ENCODE results near the gene RDX. TPM values are rescaled to one million over a fixed set of nuclear protein-coding genes. Genes with fewer than 3 reads are reported as not detected.

Gene RDX
- total and polyA plus RNA-seq, 2 of the 8 experiments (the other 6 are each of a cell fraction or from before 2014, with no cell fraction given), result 27.4 to 100 TPM

- Histone ChIP-seq H3K27me3 (replicated peaks in 1 of 4; ENCODE audit: control insufficient read depth in 3 of 4, extremely low read depth in 1 of 4, insufficient read depth in 3 of 4, low read length in 3 of 4) (no peaks in the 10 kb centered on the region), H3K4ac (replicated peaks; ENCODE audit: insufficient read length, low read depth, low read length) (no peak overlapping the region), H2BK12ac (ENCODE audit: low read depth, low read length) (no peak overlapping the region), H4K5ac (ENCODE audit: insufficient read length, low read depth, low read length) (no peak overlapping the region), H2BK20ac (ENCODE audit: low read length) (no peak overlapping the region), H2BK120ac (replicated peaks; ENCODE audit: low read depth, low read length) (no peak overlapping the region), H2AK5ac (ENCODE audit: low read depth, low read length) (no peak overlapping the region), H3K27ac (ENCODE audit: low read depth, low read length) (no peak overlapping the region), H3K56ac (replicated peaks; ENCODE audit: insufficient read length, low read depth, low read length) (no peak overlapping the region), H3K18ac (ENCODE audit: extremely low read depth, low read length) (no peak overlapping the region), H2AFZ (ENCODE audit: low read length) (no peak overlapping the region), H4K8ac (ENCODE audit: extremely low read depth, insufficient read depth, low read length) (no peak overlapping the region), H2BK15ac (ENCODE audit: low read length) (no peak overlapping the region), H3K36me3 (ENCODE audit: control insufficient read depth in 2 of 4, insufficient read depth in 4 of 4, low read length in 3 of 4) (no peaks in the 10 kb centered on the region), H3K4me1 (replicated peaks in 1 of 4; ENCODE audit: control insufficient read depth in 3 of 4, insufficient read depth in 4 of 4, low read length in 3 of 4) (peaks cover 4 to 11% (median 7%) of the 10 kb centered on the region in 4 experiments; a peak in 5 of 7 replicates), H4K20me1 (replicated peaks in 1 of 2; ENCODE audit: control insufficient read depth in 1 of 2, insufficient read depth in 2 of 2, low read length in 2 of 2) (peaks cover 4% of the 10 kb centered on the region in 2 experiments), H2BK5ac (ENCODE audit: low read depth, low read length) (no peak overlapping the region), H4K91ac (replicated peaks; ENCODE audit: insufficient read length, low read length) (no peak overlapping the region), H3K23ac (ENCODE audit: insufficient read length) (no peak overlapping the region), H3K9me3 (ENCODE audit: insufficient read depth in 2 of 2, low read depth in 1 of 2, low read length in 1 of 2) (no peaks in the 10 kb centered on the region; a peak in 1 of 4 replicates), H3K79me1 (ENCODE audit: low read depth, low read length) (no peaks in the 10 kb centered on the region), H3K14ac (ENCODE audit: insufficient read length) (no peak overlapping the region), H3K4me3 (ENCODE audit: extremely low read depth in 1 of 4, insufficient read depth in 2 of 4, low read depth in 3 of 4, low read length in 4 of 4) (peak overlapping the region in 1 of 4 experiments; percentile 93; a peak in 2 of 8 replicates), H3K4me2 (ENCODE audit: insufficient read depth in 1 of 2, low read depth in 2 of 2, low read length in 2 of 2) (peak overlapping the region; percentile 67 to 81; a peak in 3 of 4 replicates), H3K9ac (replicated peaks in 1 of 4; ENCODE audit: extremely low read depth in 1 of 4, low read depth in 3 of 4, low read length in 3 of 4) (no peak overlapping the region), H3K79me2 (ENCODE audit: control insufficient read depth in 1 of 2, insufficient read depth in 2 of 2, low read length in 2 of 2) (peaks cover 5 to 32% of the 10 kb centered on the region in 2 experiments), H3K23me2 (ENCODE audit: low read depth, low read length) (no peaks in the 10 kb centered on the region; the same call in 1 of the 2 replicates)
- ChIA-PET POLR2A (ENCODE audit: partially characterized antibody) (interaction anchor here (0.7 to 2.1 kb wide), 3 partner anchors 9 to 75 kb away, joined by 3 to 8 read pairs (median 4); no protein-coding TSS in a partner anchor), CTCF (ENCODE audit: partially characterized antibody) (interaction anchor here (0.6 to 1.9 kb wide), 2 partner anchors 20 to 31 kb away, joined by 3 to 6 read pairs; no protein-coding TSS in a partner anchor)
- DNase-seq (ENCODE audit: low read depth in 1 of 2, low spot score in 2 of 2) (no peak), FAIRE-seq (no peak)
- TF ChIP-seq CEBPB (IDR thresholded peaks at IDR 0.05; ENCODE audit: low read depth, low read length) (peak; percentile 87; the same call in 1 of the 2 replicates), TCF12 (IDR thresholded peaks at IDR 0.05; ENCODE audit: low read depth, low read length) (0 out of 2 replicates have a peak, but pooled peaks have one; percentile 56)
- TF ChIP-seq, protein P1, sequence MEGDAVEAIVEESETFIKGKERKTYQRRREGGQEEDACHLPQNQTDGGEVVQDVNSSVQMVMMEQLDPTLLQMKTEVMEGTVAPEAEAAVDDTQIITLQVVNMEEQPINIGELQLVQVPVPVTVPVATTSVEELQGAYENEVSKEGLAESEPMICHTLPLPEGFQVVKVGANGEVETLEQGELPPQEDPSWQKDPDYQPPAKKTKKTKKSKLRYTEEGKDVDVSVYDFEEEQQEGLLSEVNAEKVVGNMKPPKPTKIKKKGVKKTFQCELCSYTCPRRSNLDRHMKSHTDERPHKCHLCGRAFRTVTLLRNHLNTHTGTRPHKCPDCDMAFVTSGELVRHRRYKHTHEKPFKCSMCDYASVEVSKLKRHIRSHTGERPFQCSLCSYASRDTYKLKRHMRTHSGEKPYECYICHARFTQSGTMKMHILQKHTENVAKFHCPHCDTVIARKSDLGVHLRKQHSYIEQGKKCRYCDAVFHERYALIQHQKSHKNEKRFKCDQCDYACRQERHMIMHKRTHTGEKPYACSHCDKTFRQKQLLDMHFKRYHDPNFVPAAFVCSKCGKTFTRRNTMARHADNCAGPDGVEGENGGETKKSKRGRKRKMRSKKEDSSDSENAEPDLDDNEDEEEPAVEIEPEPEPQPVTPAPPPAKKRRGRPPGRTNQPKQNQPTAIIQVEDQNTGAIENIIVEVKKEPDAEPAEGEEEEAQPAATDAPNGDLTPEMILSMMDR (IDR thresholded peaks at IDR 0.05; ENCODE audit: control extremely low read depth in 1 of 3, insufficient read depth in 1 of 3, low read depth in 1 of 3, low read length in 3 of 3), result no peak
- 36% methylated on average over 3 of the region's 3 CpGs; no CpG with 5 or more reads in 1 of the 2 experiments for WGBS, 2 experiments (ENCODE audit: extremely low coverage in 1 of 2, insufficient coverage in 1 of 2, insufficient read length in 1 of 2, insufficient replicate concordance in 2 of 2, low coverage in 1 of 2, low lambda C conversion rate in 2 of 2, missing lambda C conversion rate in 1 of 2)
Observed at GRCh38 chr11:110297726-110298300, 1.4 kb upstream of the RDX start.

All from H1 (cell line).